Activated CD4-positive, CD25-positive, alpha-beta regulatory T cell treated with anti-CD3 and anti-CD28 coated beads, Interleukin-2, amount 50 U/mL, for 24 hours (primary cell): ENCODE results near the gene SGTA.
"Not testable (repeated sequence)": the region's sequence is repeated elsewhere in the genome, so short reads cannot be mapped to it uniquely, and the experiment has no call there.

Source experiments
- ATAC-seq, 2 donors: fragments of 150-1000 bp; cut with Tn5 transposase; one replicate each; pipeline ENCODE4 v1.10.0; 2021; ENCODE audit warnings: mild to moderate bottlenecking in 1 of 2, moderate library complexity in 1 of 2

SGTA gene, protein sequence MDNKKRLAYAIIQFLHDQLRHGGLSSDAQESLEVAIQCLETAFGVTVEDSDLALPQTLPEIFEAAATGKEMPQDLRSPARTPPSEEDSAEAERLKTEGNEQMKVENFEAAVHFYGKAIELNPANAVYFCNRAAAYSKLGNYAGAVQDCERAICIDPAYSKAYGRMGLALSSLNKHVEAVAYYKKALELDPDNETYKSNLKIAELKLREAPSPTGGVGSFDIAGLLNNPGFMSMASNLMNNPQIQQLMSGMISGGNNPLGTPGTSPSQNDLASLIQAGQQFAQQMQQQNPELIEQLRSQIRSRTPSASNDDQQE

DNA sequence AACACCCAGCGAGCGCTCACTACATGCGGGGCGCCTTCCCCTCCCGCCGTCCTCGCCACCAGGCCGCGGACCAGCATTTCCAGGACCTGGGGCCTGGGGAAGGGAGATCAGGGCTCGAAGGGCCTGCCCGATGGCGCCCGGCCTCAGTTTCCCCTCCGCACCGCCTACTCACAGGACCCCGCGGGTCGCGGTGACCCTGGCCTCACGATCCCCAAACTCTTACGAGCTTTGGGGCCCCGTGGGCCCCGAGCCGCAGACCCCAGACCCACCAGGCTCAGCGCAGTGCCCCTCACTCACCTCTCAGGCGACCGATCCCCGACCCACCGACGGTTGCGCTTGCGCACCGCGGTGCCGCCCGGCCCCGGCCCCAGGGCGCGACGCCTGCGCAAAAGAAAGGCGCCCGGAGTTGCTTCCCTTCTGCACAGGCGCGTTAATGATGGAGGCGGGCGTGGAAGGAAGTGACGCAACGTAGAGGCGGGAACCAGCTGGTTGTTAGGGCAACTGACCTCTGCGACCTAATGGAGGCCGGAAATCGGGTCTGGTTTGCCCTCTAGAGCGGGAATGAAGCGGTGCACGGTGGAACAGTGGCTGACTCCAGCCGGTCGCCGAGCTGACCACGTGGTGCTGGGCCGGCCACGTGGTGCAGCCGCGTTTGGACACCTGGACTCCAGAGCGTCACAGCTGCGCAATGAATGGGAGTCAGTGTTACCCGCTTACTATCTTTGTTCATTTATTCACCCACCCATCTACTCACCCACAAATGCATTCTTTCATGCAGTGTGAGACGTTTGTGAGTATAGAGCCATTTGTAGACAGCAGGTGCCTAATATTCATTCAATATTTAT, at the start of gene SGTA:
Gene SGTA (minus strand): TSS at position 338 of the 845 bp plus-strand sequence. CDS start 14,205 bp downstream, outside the sequence.
- peak; percentile 80 to 83 for ATAC-seq

DNA sequence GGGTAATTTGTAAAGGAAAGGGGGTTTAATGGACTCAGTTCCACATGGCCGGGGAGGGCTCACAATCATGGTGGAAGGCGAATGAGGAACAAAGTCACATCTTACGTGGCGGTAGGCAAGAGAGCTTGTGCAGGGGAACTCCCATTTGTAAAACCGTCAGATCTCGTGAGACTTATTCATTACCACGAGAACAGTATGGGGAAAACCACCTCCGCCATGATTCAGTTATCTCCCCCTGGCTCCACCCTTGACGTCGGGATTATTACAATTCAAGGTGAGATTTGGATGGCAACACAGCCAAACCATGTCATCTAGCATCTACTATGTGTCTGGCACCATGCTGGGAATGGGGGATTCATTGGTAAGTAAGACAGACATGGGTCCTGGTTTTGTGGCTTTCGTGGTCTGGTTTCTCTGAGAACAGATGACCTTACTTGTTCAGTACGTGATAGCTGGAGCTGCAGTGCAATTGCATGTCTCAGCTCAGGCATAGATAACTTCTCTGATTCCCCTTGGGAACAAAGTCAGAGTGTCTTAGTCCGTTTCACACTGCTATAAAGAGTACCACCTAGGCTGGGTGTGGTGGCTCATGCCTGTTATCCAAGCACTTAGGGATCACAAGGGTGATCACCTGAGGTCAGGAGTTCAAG, 44.9 kb upstream of the SGTA start:
- no peak for ATAC-seq

DNA sequence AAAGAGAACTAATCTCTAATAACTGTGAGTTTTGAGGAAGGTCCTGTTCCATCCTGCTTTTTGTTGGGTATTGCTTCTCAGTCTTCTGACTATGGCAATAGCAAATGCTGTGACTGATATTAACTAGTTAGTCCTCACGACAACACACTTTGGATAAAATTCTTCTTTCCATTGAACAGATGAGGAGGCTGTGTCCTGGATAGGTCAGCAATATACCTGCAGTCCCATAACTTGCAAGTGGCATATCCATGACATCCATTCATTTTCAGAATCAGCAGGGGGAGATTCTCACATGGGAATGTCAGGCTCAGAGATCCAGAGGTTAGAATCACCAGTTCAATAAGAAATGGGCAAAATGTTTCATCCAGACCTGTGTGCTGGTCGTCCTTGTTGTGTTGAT, 43.9 kb upstream of the SGTA start:
- ATAC-seq, result no peak

DNA sequence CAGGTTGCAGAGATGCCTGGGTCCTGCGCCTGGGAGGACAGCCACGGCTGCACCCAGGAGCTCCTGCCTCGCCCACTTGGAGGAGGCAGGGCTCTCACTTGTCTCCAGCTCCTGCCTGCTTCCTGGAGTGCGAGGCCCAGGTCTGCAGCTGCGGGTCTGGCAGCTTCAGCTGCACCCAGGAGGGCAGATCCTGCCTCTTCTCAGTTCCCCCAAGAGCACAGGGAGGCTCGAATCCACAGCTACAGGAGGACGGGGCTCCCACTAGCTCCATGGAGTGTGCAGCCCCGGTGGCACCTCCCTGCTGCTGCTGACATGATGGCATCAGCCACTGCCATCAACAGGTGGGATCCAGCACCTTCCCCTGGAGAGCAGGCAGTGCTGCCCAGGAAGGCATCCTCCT, 41.1 kb upstream of the SGTA start:
- no peak for ATAC-seq

DNA sequence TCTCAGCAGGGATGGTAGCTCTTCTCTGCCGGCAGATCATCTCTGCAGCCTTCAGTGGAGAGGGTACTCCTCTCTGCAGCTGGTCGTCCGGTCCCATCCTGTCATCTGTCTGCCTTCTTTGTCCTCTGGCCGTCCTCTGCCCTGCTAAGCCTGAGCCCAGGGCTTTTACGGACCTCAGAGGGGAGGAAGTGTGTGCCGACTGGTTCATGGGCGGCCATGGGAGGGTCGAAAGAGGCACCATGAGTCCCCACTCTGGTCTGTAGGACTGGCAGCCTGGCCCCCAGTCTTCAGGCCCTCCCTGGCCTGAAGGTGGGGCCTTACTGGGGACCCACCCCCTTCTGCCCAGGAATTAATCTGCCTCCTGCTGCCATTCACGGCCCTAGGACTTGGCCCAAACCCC, 40.6 kb upstream of the SGTA start:
- no peak for ATAC-seq

DNA sequence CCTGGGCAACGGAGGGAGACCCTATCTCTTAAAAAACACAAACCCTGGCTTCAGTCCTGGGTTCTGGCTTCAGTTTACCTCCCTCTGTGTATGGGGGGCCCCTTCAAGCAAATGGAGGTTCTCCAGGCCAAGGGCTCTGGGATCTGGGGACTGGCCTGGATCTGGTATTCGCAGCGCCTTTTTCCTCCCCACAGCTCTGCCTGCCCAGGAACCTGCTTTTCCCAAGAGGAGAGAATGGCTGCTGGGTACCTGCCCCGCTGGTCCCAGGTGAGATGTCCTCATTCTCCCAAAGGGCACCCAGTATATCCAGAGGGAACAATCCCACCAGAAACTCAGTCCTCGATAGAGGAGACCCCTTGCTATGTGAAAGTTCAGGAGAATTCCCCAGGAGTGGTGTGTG, 39.8 kb upstream of the SGTA start:
- no peak for ATAC-seq

DNA sequence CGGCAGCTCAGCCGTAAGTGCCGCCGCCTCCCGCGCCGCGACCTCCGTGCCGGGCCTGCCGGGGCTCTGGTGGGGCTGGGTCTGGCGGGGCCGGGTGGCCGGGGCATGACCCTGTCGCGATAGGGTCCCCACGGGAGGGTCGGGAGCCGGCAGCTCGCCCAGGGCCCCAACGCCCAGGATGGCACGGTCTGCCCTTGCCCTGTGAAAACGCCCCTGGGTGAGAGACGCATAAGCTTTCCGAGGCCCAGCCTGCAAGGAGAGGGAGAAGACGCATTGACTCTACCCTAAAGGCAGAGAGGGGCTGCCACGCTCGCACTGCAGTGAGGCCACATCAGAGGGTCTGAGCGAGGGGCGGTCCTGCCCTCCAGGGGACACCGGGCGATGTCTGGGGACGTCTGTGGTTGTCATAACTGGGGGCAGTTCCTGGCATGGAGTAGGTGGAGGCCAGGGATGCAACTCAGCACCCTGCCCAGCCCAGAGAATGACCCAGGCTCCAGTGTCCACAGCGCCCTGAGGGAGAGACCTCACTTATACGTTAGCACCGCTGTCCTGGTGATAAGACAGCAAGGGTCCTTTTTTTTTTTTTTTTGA, 37.1 kb upstream of the SGTA start:
- no peak for ATAC-seq

DNA sequence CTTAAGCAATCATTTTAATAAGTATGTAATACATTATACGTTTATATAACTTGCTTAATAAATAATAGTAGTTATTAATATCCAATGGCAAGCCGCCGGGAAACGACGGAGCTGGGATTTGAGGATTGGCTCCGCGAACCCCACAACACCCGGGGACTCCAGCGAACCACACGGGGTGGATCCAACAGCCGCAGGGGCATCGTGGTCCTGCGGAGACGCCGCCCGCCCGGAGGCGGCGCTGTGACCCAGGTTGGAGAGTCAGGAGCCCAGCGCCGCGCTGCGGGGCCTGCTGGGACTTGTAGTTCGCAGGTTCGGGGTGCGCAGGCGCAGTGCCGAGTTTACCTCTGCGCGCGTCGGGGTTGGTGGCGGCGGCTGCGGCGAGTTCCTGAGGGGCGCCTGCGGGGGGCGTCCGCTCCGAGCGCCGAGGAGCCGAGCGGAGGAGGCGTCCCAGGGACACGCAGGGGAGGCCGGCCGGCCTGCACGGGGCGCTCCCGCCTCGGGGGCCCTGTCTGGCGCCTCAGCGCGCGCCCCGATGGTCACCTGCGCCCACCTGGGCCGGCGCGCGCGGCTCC, 36.6 kb upstream of the SGTA start, which contains the start of gene ZNF554:
Gene ZNF554 (plus strand): TSS at position 329 of the 572 bp plus-strand sequence. CDS start 204 bp downstream, at position 533.
- ATAC-seq, result peak; percentile 95 to 96

DNA sequence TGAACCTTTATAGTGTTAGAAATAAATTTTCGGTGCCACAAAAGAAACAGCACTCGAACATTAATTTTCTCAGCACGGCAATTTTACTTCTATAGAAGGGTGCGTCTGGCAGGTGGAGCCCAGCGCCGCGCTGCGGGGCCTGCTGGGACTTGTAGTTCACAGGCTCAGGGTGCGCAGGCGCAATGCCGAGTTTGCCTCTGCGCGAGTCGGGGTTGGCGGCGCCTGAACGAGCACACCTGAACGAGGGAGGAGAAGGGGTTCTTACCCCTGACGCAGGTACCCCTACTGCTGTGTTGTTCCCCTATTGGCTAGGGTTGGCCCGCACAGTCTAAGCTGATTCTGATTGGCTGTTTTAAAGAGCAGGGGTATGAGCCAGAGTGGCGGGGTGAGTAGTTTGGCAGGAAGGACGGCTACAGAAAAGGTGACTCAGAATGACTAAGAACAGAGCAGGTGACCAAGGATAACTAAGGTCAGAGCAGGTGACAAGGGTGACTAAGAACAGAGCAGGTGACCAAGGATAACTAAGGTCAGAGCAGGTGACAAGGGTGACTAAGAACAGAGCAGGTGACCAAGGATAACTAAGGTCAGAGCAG, 34.3 kb upstream of the SGTA start:
- ATAC-seq, result not testable (repeated sequence)

DNA sequence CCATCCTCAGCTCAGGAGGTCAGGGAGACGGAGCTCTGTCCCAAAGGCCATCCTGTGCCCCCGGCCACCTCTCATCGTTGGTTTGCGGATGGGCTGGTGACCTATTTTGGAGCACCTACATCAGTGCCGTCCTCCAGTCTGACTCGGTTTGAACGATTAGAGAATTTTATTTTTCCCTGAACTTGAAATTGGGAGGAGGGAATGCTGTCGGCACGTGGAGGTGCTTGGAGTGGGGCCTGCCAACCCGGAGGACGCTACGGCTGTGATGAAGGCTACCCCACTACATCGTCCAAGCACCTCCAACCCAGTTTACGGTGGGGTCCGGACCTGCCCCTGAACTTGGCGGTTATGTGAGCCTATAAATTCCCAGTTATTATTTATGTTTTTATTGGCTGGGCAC, 33.6 kb upstream of the SGTA start:
- ATAC-seq, result no peak

DNA sequence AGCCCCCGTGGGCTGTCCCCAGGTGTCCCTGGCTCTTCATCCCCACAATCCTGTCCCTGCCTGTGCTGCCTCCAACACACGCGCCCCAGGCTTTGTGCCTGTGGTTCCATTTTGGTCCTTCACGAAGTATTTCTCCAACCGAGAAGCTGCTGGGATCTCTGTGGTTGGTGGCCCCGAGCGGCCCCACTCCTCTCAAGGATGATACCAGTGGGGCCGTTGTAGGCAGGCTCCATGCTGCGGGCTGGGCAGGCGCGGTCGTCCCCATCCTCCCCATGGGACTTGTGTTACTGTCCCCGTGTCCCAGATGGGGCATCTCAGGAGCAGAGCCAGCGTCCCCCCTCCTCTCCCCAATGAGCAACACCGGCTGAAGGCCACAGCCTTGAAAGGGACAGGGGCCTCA, 32.9 kb upstream of the SGTA start:
- no peak for ATAC-seq

DNA sequence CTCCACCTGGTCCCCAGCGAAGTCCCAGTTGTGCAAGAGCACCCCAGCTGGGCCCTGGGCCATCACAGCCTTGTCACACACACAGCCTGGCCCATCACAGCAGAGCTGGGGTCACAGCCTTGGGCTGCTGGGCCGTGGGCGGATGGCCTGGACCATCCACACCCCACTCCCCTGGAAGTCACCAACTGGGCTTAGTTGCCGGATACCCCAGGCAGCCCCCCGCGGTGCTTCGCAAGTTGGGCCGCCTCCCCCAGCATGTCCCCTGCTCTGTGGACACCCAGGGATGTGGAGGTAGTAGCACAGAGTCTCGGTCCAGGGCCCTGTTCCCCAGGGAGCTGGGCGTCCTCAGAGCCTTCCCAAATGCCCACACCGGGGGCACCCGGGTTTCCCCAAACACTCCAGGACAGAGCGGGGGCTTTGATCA, 32.1 kb upstream of the SGTA start:
- no peak for ATAC-seq

DNA sequence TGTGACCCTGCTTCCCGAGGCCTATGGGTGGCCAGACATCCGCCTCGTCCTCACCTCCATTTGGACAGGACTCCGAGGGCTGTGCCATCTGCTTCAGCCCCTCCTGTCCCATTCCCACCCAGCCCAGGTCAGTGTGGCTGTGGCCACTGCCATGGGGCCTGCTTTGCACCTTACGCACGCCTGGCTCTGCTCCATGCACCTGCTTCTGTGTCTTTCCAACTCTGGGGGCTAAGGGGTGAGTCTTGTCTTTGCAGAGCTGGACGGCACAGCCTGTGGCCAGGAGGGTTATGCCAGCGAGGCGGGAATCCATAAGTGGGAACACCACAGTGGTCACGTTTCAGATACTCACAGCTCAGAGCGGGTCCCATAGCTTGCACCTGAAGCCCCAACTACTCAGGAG, 31.4 kb upstream of the SGTA start:
- ATAC-seq, result no peak

DNA sequence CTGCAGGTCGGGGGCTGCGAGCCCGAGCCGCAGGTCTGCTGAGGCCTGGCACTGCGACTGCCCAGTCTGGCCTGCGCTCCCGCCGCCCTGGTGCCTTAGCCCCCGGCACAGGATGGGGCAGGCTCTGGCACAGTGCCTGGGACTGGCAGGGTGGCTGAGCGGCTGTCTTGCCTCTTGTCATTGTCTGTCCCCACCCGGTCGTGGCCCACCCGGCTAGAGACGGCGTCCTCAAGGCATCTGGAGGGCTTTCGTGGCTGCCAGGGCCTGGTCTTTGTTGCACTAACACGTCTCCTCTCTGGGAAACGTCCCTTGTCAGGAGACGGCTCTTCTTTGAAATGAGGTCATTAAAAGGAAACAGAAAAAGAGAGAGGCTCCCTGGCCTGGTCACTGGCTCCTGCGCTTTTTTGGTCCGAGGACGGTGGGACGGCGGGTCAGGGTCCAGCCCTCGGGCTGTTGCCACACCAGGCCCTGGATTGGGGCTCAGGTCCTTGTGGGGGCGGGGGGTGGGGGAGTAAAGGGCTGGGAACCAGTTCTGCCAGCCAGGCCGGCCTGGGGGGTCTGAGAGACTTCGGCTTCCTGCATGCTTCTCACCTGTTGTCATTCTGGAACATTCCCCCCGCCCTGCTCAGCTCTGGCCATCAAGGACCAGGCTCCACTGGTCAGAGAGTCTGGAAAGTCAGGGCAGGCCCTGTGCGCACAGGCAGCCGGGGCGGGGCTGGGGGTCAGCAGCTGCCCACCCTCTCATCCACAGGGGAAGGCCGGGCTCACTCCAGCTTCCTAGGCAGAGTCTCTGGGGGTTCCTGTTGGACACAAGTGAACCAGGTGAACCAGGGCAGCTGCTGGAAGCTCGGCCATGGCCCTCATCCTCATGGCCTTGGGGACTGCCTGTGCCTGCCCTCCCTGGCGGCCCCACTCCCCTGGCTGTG, 30.4 kb upstream of the SGTA start:
- no peak for ATAC-seq

DNA sequence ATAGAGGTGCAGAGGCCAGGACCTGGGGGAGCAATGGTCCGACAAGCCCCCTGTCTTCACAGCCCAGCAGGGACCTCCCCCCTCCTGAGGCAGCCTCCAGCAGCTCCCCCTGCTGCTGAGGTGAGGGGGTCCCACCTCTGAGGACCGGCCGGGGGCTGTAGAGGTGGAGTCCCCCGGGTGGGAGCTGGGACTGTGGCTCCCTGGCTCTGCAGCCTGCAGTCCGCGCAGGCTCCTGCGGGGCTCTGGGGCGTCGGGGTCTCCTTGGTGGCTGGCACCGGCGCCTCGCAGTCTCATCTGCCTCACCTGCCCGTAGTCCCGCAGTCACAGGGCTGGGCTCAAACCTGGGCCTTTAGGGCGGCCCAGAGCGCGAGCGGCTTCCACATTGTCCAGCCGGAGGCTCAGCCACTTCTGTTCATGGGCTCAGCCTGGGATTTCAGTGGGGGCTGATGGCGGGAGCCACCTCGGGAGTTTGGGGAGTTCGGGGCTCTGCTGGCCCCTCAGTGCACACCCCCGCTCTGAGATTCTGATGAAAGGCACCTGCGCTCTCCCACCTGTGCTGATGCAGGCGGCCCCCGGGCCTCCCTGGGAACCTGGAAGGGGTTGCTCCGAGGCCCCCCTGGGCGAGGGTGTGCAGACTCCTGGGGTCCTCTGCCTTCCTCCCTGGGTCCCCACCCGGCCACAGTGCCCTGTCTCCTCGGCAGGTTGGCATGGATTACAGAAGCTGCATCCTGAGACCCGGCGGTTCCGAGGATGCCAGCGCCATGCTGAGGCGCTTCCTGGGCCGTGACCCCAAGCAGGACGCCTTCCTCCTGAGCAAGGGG, 29.6 kb upstream of the SGTA start:
- no peak for ATAC-seq

DNA sequence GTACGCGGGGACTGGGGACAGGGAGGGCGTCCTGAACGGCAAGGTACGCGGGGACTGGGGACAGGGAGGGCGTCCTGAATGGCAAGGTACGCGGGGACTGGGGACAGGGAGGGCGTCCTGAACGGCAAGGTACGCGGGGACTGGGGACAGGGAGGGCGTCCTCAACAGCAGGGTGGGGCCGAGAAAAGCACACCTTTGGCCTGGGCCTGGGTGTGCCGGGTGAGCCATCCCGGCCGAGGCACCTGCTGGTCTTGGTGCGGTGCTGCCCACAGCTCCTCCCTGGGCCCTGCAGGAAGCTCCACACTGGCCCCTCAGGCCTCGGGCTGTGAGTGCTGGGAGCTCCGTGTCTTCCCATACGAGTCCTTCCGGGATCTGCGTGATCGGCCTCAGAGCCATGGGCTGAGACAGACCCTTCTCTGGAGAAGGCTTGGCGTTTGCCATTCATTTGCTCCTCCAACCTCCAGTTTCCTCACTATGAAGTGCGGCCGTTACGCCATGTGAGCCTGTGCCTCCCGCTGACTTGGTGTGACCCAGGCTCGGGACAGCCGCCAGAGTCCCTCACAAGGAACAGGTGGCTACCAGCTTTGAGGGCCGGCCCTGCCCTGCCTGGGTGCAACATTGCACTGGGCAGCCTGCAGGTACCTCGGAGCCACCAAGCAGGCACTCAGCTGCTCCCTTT, 28.8 kb upstream of the SGTA start:
- no peak for ATAC-seq

DNA sequence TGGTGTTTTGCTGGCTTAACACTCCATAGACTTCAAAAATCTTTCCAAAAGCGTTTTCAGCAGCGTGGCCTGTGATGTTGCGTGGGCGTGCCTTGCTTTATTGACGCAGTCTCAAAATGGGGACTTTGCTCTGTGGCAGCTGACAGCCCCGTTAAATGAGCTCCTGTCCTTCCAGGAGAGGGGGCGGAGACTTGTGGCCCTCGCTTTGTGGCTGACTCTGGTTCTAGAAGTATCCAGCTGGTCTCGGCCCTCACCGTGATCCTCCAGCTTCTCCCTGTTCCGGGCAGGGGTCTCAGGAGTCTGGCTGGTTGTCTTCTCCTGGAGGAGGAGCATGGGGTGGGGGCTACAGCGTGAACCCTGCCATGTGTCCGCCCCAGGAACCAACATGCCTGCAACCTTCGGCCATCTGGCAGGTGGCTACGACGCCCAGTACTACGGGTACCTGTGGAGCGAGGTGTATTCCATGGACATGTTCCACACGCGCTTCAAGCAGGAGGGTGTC, 28.2 kb upstream of the SGTA start:
- ATAC-seq, result no peak

DNA sequence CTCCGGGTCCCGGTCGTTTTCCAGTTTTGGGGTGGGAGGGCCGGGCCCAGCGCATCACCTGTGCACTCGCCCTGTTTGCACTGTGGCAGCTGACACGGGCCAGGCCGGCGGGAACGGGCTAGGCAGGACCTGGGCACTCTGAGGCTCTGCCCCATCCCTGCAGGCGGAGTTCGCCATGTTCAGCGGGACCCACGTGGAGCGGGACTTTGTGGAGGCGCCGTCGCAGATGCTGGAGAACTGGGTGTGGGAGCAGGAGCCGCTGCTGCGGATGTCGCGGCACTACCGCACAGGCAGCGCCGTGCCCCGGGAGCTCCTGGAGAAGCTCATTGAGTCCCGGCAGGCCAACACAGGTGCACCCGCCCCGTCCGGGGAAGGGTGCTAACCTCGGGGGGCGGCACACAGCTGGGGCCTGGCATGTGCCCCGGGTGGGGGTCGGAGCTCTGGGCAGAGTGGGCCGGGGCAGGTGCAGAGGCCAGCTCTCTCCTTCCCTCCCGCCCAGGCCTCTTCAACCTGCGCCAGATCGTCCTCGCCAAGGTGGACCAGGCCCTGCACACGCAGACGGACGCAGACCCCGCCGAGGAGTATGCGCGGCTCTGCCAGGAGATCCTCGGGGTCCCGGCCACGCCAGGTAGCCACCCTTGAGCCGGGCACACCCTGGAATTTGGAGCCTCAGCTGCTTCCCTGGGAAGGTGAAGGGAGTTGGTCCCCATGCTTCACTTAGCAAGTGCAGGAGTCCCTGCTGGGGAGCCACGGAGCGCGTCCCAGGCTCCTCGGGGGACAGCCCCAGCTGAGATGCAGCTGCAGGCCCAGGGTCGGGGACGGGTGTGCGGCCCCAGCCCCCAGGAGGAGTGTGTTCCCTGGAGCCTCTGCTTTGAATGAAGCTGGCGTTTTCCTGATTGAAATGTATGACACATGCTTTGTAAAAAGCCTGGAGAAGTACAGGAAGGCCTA, 27.3 kb upstream of the SGTA start:
- ATAC-seq, result no peak
